ENCODE results near the gene KYAT1.

GRCh38 chr9:128790536-128790935 is 91.2 kb downstream of the KYAT1 start:
- TF ChIP-seq POLR2AphosphoS5 (IDR thresholded peaks at IDR 0.05; ENCODE audit: borderline replicate concordance, low read depth, low read length) (no peak), EZH2 (IDR thresholded peaks at IDR 0.05) (no peak), FOXP2 (optimal IDR thresholded peaks at IDR 0.05; ENCODE audit: control extremely low read depth, extremely low read length, insufficient read depth) (no peak)
